ENCODE results near the gene ANO2. TPM values are rescaled to one million over a fixed set of nuclear protein-coding genes. Genes with fewer than 3 reads are reported as not detected.

The ANO2 gene
- total and polyA plus RNA-seq, 4 experiments from 2014 or later, result not detected

- Mint-ChIP-seq H3K9me3 (no peaks in the 10 kb centered on the region), H3K27ac (no peak overlapping the region), H3K36me3 (no peaks in the 10 kb centered on the region), H3K27me3 (peaks cover 4 to 8% of the 10 kb centered on the region in 2 donors), H3K4me1 (peaks cover 0 to 4% (median 1%) of the 10 kb centered on the region in 4 donors), H3K4me3 (no peak overlapping the region)
- H3K36me3 ChIP-seq (ENCODE audit: insufficient read depth, low read length), result no peaks in the 10 kb centered on the region
- POLR2A ChIA-PET (ENCODE audit: partially characterized antibody), result no interaction called here
- no peaks in the 10 kb centered on the region for H3K27me3 ChIP-seq (ENCODE audit: insufficient read depth, low read length)
- DNase-seq, result no peak
- H3K27ac ChIP-seq (ENCODE audit: low read depth, low read length), result no peak overlapping the region
- no peaks in the 10 kb centered on the region for H3K9me3 ChIP-seq (ENCODE audit: control insufficient read depth in 1 of 2, low read length in 2 of 2)
- intact Hi-C loops (cut with micrococcal nuclease), result no loop called here
- H3K4me1 ChIP-seq (ENCODE audit: insufficient read depth, low read length), result no peaks in the 10 kb centered on the region
- H3K4me3 ChIP-seq (ENCODE audit: low read length in 2 of 2), result no peak overlapping the region
- CTCF ChIA-PET (ENCODE audit: partially characterized antibody), result interaction anchor here (1.1 to 2.2 kb wide), 3 partner anchors 10 to 26 kb away, joined by 3 to 6 read pairs (median 3); no protein-coding TSS in a partner anchor
Observed at GRCh38 chr12:5963515-5963914, 18.5 kb upstream of the ANO2 start.

- Histone ChIP-seq H3K27me3 (ENCODE audit: insufficient read depth, low read length) (no peaks in the 10 kb centered on the region), H3K36me3 (ENCODE audit: insufficient read depth, low read length) (no peaks in the 10 kb centered on the region), H3K9me3 (ENCODE audit: control insufficient read depth in 1 of 2, low read length in 2 of 2) (no peaks in the 10 kb centered on the region), H3K4me1 (ENCODE audit: insufficient read depth, low read length) (no peaks in the 10 kb centered on the region), H3K27ac (ENCODE audit: low read depth, low read length) (no peak overlapping the region), H3K4me3 (ENCODE audit: low read length in 2 of 2) (no peak overlapping the region)
- H3K4me3 Mint-ChIP-seq, result no peak overlapping the region
- CTCF ChIA-PET (ENCODE audit: partially characterized antibody), result no interaction called here
- POLR2A ChIA-PET (ENCODE audit: partially characterized antibody), result no interaction called here
- peaks cover 0 to 4% (median under 1%) of the 10 kb centered on the region in 8 donors for H3K9me3 Mint-ChIP-seq
- peaks cover 9 to 13% of the 10 kb centered on the region in 2 donors for H3K27me3 Mint-ChIP-seq
- no peak for DNase-seq
- no peak overlapping the region for H3K27ac Mint-ChIP-seq
- peaks cover 0 to 4% (median 0%) of the 10 kb centered on the region in 4 donors for H3K4me1 Mint-ChIP-seq
- intact Hi-C loops (cut with micrococcal nuclease), result no loop called here
- H3K36me3 Mint-ChIP-seq, result no peaks in the 10 kb centered on the region
Observed at GRCh38 chr12:5960783-5961182, 15.7 kb upstream of the ANO2 start.

GRCh38 chr12:5956987-5957386, 11.9 kb upstream of the ANO2 start:
- Histone ChIP-seq H3K27ac (ENCODE audit: low read depth, low read length) (no peak overlapping the region), H3K9me3 (ENCODE audit: control insufficient read depth in 1 of 2, low read length in 2 of 2) (no peaks in the 10 kb centered on the region), H3K4me1 (ENCODE audit: insufficient read depth, low read length) (no peaks in the 10 kb centered on the region), H3K27me3 (ENCODE audit: insufficient read depth, low read length) (no peaks in the 10 kb centered on the region), H3K4me3 (ENCODE audit: low read length in 2 of 2) (no peak overlapping the region), H3K36me3 (ENCODE audit: insufficient read depth, low read length) (no peaks in the 10 kb centered on the region)
- no peak for DNase-seq
- Mint-ChIP-seq H3K27ac (no peak overlapping the region), H3K4me3 (no peak overlapping the region), H3K9me3 (peaks cover 0 to 4% (median 3%) of the 10 kb centered on the region in 8 donors), H3K27me3 (peaks cover 27% of the 10 kb centered on the region in 2 donors), H3K4me1 (no peaks in the 10 kb centered on the region), H3K36me3 (no peaks in the 10 kb centered on the region)
- POLR2A ChIA-PET (ENCODE audit: partially characterized antibody), result no interaction called here
- intact Hi-C loops (cut with micrococcal nuclease), result no loop called here
- CTCF ChIA-PET (ENCODE audit: partially characterized antibody), result interaction anchor here (1.3 kb wide), 2 partner anchors 9 to 31 kb away, joined by 3 to 5 read pairs; no protein-coding TSS in a partner anchor

GRCh38 chr12:5954661-5955060, 9.6 kb upstream of the ANO2 start:
- peaks cover 40% of the 10 kb centered on the region in 2 donors for H3K27me3 Mint-ChIP-seq
- CTCF ChIA-PET (ENCODE audit: partially characterized antibody), result interaction anchor here (1.6 kb wide), 1 partner anchor 9 kb away, joined by 6 read pairs; no protein-coding TSS in a partner anchor

GRCh38 chr12:5953835-5954586, 9.0 kb upstream of the ANO2 start:
- Histone ChIP-seq H3K27me3 (ENCODE audit: insufficient read depth, low read length) (no peaks in the 10 kb centered on the region), H3K4me1 (ENCODE audit: insufficient read depth, low read length) (no peaks in the 10 kb centered on the region), H3K9me3 (ENCODE audit: control insufficient read depth in 1 of 2, low read length in 2 of 2) (no peaks in the 10 kb centered on the region), H3K4me3 (ENCODE audit: low read length in 2 of 2) (no peak overlapping the region), H3K36me3 (ENCODE audit: insufficient read depth, low read length) (no peaks in the 10 kb centered on the region), H3K27ac (ENCODE audit: low read depth, low read length) (no peak overlapping the region)
- Mint-ChIP-seq H3K36me3 (no peaks in the 10 kb centered on the region), H3K4me1 (no peaks in the 10 kb centered on the region), H3K27me3 (peaks cover 44 to 47% of the 10 kb centered on the region in 2 donors), H3K27ac (no peak overlapping the region), H3K4me3 (no peak overlapping the region), H3K9me3 (peaks cover 0 to 4% (median 3%) of the 10 kb centered on the region in 8 donors)
- no peak for DNase-seq
- ChIA-PET CTCF (ENCODE audit: partially characterized antibody) (interaction anchor here (1.6 kb wide), 1 partner anchor 10 kb away, joined by 6 read pairs; no protein-coding TSS in a partner anchor), POLR2A (ENCODE audit: partially characterized antibody) (no interaction called here)
- intact Hi-C loops (cut with micrococcal nuclease), result no loop called here

More at GRCh38 chr12:5954661-5955060, 9.6 kb upstream of the ANO2 start:
- Histone ChIP-seq H3K27ac (ENCODE audit: low read depth, low read length) (no peak overlapping the region), H3K36me3 (ENCODE audit: insufficient read depth, low read length) (no peaks in the 10 kb centered on the region), H3K9me3 (ENCODE audit: control insufficient read depth in 1 of 2, low read length in 2 of 2) (no peaks in the 10 kb centered on the region), H3K4me3 (ENCODE audit: low read length in 2 of 2) (no peak overlapping the region), H3K27me3 (ENCODE audit: insufficient read depth, low read length) (no peaks in the 10 kb centered on the region), H3K4me1 (ENCODE audit: insufficient read depth, low read length) (no peaks in the 10 kb centered on the region)
- no peaks in the 10 kb centered on the region for H3K4me1 Mint-ChIP-seq
- DNase-seq, result no peak
- H3K9me3 Mint-ChIP-seq, result peaks cover 0 to 4% (median 3%) of the 10 kb centered on the region in 8 donors
- intact Hi-C loops (cut with micrococcal nuclease), result no loop called here
- no peak overlapping the region for H3K4me3 Mint-ChIP-seq
- H3K36me3 Mint-ChIP-seq, result no peaks in the 10 kb centered on the region
- POLR2A ChIA-PET (ENCODE audit: partially characterized antibody), result no interaction called here
- H3K27ac Mint-ChIP-seq, result no peak overlapping the region

DNA sequence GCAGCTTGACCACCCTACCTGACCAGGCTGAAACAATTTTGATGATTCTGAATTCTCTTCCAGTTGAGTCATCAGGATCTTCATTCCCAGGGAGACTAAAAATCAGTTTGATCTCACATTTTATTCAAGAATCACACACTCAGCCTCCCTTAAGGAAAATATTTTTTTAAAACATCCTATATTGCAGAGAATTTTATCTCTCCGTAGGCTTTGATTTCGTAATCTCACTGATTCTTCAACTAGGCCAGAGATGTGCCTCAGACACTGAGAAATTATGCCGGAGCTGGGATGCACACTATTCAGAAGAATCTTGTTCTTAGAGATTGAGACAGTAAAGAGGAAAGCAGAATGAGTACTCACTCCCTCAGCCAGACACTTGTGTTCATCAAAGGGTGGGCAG, 7.0 kb upstream of the ANO2 start:
- Mint-ChIP-seq H3K27me3 (peaks cover 47 to 53% of the 10 kb centered on the region in 2 donors), H3K4me1 (no peaks in the 10 kb centered on the region), H3K9me3 (peaks cover 0 to 4% (median under 1%) of the 10 kb centered on the region in 8 donors), H3K27ac (no peak overlapping the region), H3K4me3 (no peak overlapping the region), H3K36me3 (no peaks in the 10 kb centered on the region)
- no peak for DNase-seq
- H3K27ac ChIP-seq (ENCODE audit: low read depth, low read length), result no peak overlapping the region
- H3K4me1 ChIP-seq (ENCODE audit: insufficient read depth, low read length), result no peaks in the 10 kb centered on the region
- no peaks in the 10 kb centered on the region for H3K9me3 ChIP-seq (ENCODE audit: control insufficient read depth in 1 of 2, low read length in 2 of 2)
- no peaks in the 10 kb centered on the region for H3K27me3 ChIP-seq (ENCODE audit: insufficient read depth, low read length)
- intact Hi-C loops (cut with micrococcal nuclease), result no loop called here
- no peak overlapping the region for H3K4me3 ChIP-seq (ENCODE audit: low read length in 2 of 2)
- POLR2A ChIA-PET (ENCODE audit: partially characterized antibody), result no interaction called here
- CTCF ChIA-PET (ENCODE audit: partially characterized antibody), result no interaction called here
- H3K36me3 ChIP-seq (ENCODE audit: insufficient read depth, low read length), result no peaks in the 10 kb centered on the region

- Mint-ChIP-seq H3K9me3 (no peaks in the 10 kb centered on the region), H3K27me3 (peaks cover 63 to 71% of the 10 kb centered on the region in 2 donors), H3K27ac (peak overlapping the region in 1 of 7 donors; percentile 78), H3K4me3 (no peak overlapping the region), H3K4me1 (peaks cover 0 to 7% (median 0%) of the 10 kb centered on the region in 4 donors), H3K36me3 (no peaks in the 10 kb centered on the region)
- no peak for DNase-seq
- H3K27me3 ChIP-seq (ENCODE audit: insufficient read depth, low read length), result peaks cover 5% of the 10 kb centered on the region
- CTCF ChIA-PET (ENCODE audit: partially characterized antibody), result no interaction called here
- intact Hi-C loops (cut with micrococcal nuclease), result no loop called here
- POLR2A ChIA-PET (ENCODE audit: partially characterized antibody), result no interaction called here
- H3K4me1 ChIP-seq (ENCODE audit: insufficient read depth, low read length), result no peaks in the 10 kb centered on the region
- no peaks in the 10 kb centered on the region for H3K36me3 ChIP-seq (ENCODE audit: insufficient read depth, low read length)
- H3K4me3 ChIP-seq (ENCODE audit: low read length in 2 of 2), result no peak overlapping the region
- no peak overlapping the region for H3K27ac ChIP-seq (ENCODE audit: low read depth, low read length)
- no peaks in the 10 kb centered on the region for H3K9me3 ChIP-seq (ENCODE audit: control insufficient read depth in 1 of 2, low read length in 2 of 2)
Observed at GRCh38 chr12:5948696-5949095, 3.6 kb upstream of the ANO2 start.

Measured in CD4-positive, alpha-beta memory T cell (primary cell).